ENCODE measurements around the gene SBNO2. TPM values are rescaled to one million over a fixed set of nuclear protein-coding genes. Genes with fewer than 3 reads are reported as not detected.
A peak's percentile ranks its signal among the peaks of the same experiment; 100 is the strongest.

SBNO2 gene
- total and polyA plus RNA-seq, 9 of the 15 experiments (the other 6 are each of a cell fraction or from before 2014, with no cell fraction given): 0.01 to 46.2 (median 6.7) TPM

GRCh38 chr19:1163283-1163933 lies 10.7 kb downstream of the SBNO2 start (continued):
- TF ChIP-seq PCBP1 (IDR thresholded peaks at IDR 0.05; ENCODE audit: low read depth, low read length, poor library complexity, severe bottlenecking): peak; percentile 45
- no peak for TF ChIP-seq TSC22D4 (tag; IDR thresholded peaks at IDR 0.05)
- no peak for TF ChIP-seq GABPB2 (CRISPR knock-in tag; conservative IDR thresholded peaks at IDR 0.05)
- TF ChIP-seq ZNF655 (CRISPR knock-in tag; IDR thresholded peaks at IDR 0.05): no peak
- TF ChIP-seq NR2F6 (CRISPR knock-in tag; IDR thresholded peaks at IDR 0.05): no peak
- TF ChIP-seq POLR2G (IDR thresholded peaks at IDR 0.05; ENCODE audit: low read depth, low read length): peak; percentile 44
- no peak for TF ChIP-seq TEAD1 (CRISPR knock-in tag; IDR thresholded peaks at IDR 0.05)
- no peak for TF ChIP-seq ARID1B (IDR thresholded peaks at IDR 0.05)
- no peak for TF ChIP-seq CEBPZ (IDR thresholded peaks at IDR 0.05; ENCODE audit: borderline replicate concordance, low read depth, low read length)
- TF ChIP-seq ZNF280B (CRISPR knock-in tag; IDR thresholded peaks at IDR 0.05): no peak
- peak; percentile 37; the same call in 1 of the 2 replicates for TF ChIP-seq ETV5 (CRISPR knock-in tag; IDR thresholded peaks at IDR 0.05; ENCODE audit: low read depth)
- no peak for TF ChIP-seq MEF2A (IDR thresholded peaks at IDR 0.05; ENCODE audit: control insufficient read depth, low read depth, low read length)
- TF ChIP-seq ZNF12 (CRISPR knock-in tag; IDR thresholded peaks at IDR 0.05): no peak
- TF ChIP-seq TAF15 (IDR thresholded peaks at IDR 0.05; ENCODE audit: low read depth, low read length): no peak
- no peak for TF ChIP-seq ARID3B (CRISPR knock-in tag; IDR thresholded peaks at IDR 0.05; ENCODE audit: borderline replicate concordance)
- no peak for TF ChIP-seq ZNF764 (CRISPR knock-in tag; IDR thresholded peaks at IDR 0.05; ENCODE audit: low read depth)
